Upper lobe of left lung (tissue), 4 donors: ENCODE measurements around the gene CTRL.

Source experiments
- EP300 ChIP-seq, 4 donors: sonication (generic); formaldehyde crosslinking; IDR thresholded peaks; one replicate each; pipeline ENCODE4 v1.5.1; 2017; ENCODE audit warnings: antibody characterized with exemption in 4 of 4, control low read depth in 2 of 4
- TF ChIP-seq, protein P1 (sequence below), 6 experiments: fragments of 450-650 bp in 4 of 6; fragments of 200-600 bp in 2 of 6; sonication (generic) in 2 of 6; IDR thresholded peaks; one replicate each; pipeline ENCODE4 v1.5.1; 2016 to 2019; ENCODE audit warnings: antibody characterized with exemption in 6 of 6

DNA sequence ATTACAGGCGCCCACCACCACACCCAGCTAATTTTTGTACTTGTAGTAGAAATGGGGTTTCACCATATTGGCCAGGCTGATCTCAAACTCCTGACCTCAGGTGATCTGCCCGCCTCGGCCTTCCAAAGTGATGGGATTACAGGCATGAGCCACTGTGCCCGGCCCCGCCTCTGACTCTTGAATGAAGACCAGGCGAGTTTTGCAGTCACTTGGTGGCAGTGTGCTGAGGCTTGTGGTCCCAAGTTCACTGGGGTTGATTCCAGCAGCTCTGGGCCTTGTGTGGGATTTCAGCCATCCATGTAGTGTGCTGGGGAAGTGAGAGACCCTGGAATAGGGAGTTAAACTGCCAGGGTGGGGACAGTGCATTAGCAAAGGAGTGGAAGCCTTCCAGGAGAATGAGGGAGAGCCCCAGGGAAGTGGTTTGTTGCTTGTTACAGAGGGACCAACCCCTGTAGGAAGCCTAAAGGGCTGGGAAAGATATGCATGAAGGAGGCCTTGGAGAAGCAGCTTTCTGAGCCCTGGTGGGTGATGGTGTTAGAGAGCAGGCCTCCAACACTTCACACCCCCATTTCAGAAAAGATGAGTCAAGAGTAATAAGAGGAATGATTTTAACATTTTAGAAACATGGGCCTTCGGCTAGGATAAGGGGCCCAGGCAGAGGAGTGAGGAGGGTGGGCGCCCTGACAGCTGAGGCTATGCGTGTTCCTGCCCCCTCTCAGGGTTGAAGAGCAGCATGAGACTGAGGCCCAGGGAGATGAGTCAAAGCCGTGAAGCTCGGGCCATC is 24.1 kb downstream of the CTRL start:
- TF ChIP-seq, protein P1, sequence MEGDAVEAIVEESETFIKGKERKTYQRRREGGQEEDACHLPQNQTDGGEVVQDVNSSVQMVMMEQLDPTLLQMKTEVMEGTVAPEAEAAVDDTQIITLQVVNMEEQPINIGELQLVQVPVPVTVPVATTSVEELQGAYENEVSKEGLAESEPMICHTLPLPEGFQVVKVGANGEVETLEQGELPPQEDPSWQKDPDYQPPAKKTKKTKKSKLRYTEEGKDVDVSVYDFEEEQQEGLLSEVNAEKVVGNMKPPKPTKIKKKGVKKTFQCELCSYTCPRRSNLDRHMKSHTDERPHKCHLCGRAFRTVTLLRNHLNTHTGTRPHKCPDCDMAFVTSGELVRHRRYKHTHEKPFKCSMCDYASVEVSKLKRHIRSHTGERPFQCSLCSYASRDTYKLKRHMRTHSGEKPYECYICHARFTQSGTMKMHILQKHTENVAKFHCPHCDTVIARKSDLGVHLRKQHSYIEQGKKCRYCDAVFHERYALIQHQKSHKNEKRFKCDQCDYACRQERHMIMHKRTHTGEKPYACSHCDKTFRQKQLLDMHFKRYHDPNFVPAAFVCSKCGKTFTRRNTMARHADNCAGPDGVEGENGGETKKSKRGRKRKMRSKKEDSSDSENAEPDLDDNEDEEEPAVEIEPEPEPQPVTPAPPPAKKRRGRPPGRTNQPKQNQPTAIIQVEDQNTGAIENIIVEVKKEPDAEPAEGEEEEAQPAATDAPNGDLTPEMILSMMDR (IDR thresholded peaks at IDR 0.05) = no peak
- no peak for TF ChIP-seq EP300 (IDR thresholded peaks at IDR 0.05)
